ENCODE results near the gene PTPN23. TPM values are rescaled to one million over a fixed set of nuclear protein-coding genes. Genes with fewer than 3 reads are reported as not detected.

PTPN23 gene
- total and polyA plus RNA-seq, 2 of the 8 experiments (the other 6 are each of a cell fraction or from before 2014, with no cell fraction given): 2.9 to 46.7 TPM

- no peak overlapping the region for H3K56ac ChIP-seq (replicated peaks; ENCODE audit: insufficient read length, low read depth, low read length)
- no peak overlapping the region for H2AFZ ChIP-seq (ENCODE audit: low read length)
- H3K4ac ChIP-seq (replicated peaks; ENCODE audit: insufficient read length, low read depth, low read length): no peak overlapping the region
- TF ChIP-seq CBX5 (IDR thresholded peaks at IDR 0.05; ENCODE audit: low read depth, low read length): no peak
- no peak for TF ChIP-seq BACH1 (IDR thresholded peaks at IDR 0.05; ENCODE audit: low read length)
- TF ChIP-seq KDM4A (IDR thresholded peaks at IDR 0.05; ENCODE audit: low read depth, low read length, severe bottlenecking): no peak
- no peak for TF ChIP-seq MAFK (IDR thresholded peaks at IDR 0.05; ENCODE audit: low read depth, low read length)
- TF ChIP-seq RAD21 (IDR thresholded peaks at IDR 0.05 in 1 of 2, conservative IDR thresholded peaks at IDR 0.05 in 1 of 2; ENCODE audit: low read depth in 2 of 2, low read length in 2 of 2): no peak
- TF ChIP-seq CREB1 (IDR thresholded peaks at IDR 0.05): no peak
- no peak for TF ChIP-seq CBX8 (IDR thresholded peaks at IDR 0.05; ENCODE audit: borderline replicate concordance, low read depth, low read length)
- TF ChIP-seq NANOG (IDR thresholded peaks at IDR 0.05; ENCODE audit: insufficient read depth, low read depth, low read length, poor library complexity, severe bottlenecking): no peak
- TF ChIP-seq HDAC2 (IDR thresholded peaks at IDR 0.05; ENCODE audit: borderline replicate concordance in 1 of 2, low read depth in 2 of 2, low read length in 2 of 2): no peak
- peaks cover 0 to 1% of the 10 kb centered on the region in 2 experiments for H4K20me1 ChIP-seq (replicated peaks in 1 of 2; ENCODE audit: control insufficient read depth in 1 of 2, insufficient read depth in 2 of 2, low read length in 2 of 2)
- no peak overlapping the region for H2BK12ac ChIP-seq (ENCODE audit: low read depth, low read length)
- peaks cover 0 to 23% (median 8%) of the 10 kb centered on the region in 4 experiments; a peak in 4 of 8 replicates for H3K36me3 ChIP-seq (ENCODE audit: control insufficient read depth in 2 of 4, insufficient read depth in 4 of 4, low read length in 3 of 4)
- H3K9ac ChIP-seq (replicated peaks in 1 of 4; ENCODE audit: extremely low read depth in 1 of 4, low read depth in 3 of 4, low read length in 3 of 4): no peak overlapping the region
- H3K4me3 ChIP-seq (ENCODE audit: extremely low read depth in 1 of 4, insufficient read depth in 2 of 4, low read depth in 3 of 4, low read length in 4 of 4): no peak overlapping the region
- no peaks in the 10 kb centered on the region for H3K27me3 ChIP-seq (replicated peaks in 1 of 4; ENCODE audit: control insufficient read depth in 3 of 4, extremely low read depth in 1 of 4, insufficient read depth in 3 of 4, low read length in 3 of 4)
- DNase-seq (ENCODE audit: low read depth in 1 of 2, low spot score in 2 of 2) (no peak), FAIRE-seq (no peak)
- no peak overlapping the region for H3K4me2 ChIP-seq (ENCODE audit: insufficient read depth in 1 of 2, low read depth in 2 of 2, low read length in 2 of 2)
- H3K14ac ChIP-seq (ENCODE audit: insufficient read length): no peak overlapping the region
- no peak overlapping the region for H3K23ac ChIP-seq (ENCODE audit: insufficient read length)
- peak overlapping the region; percentile 57; the same call in 1 of the 2 replicates for H3K27ac ChIP-seq (ENCODE audit: low read depth, low read length)
- 83% methylated on average over 5 of the region's 5 CpGs; no CpG with 5 or more reads in 1 of the 2 experiments for WGBS, 2 experiments (ENCODE audit: extremely low coverage in 1 of 2, insufficient coverage in 1 of 2, insufficient read length in 1 of 2, insufficient replicate concordance in 2 of 2, low coverage in 1 of 2, low lambda C conversion rate in 2 of 2, missing lambda C conversion rate in 1 of 2)
- peaks cover 2 to 62% of the 10 kb centered on the region in 2 experiments; a peak in 2 of 4 replicates for H3K79me2 ChIP-seq (ENCODE audit: control insufficient read depth in 1 of 2, insufficient read depth in 2 of 2, low read length in 2 of 2)
- H2BK20ac ChIP-seq (ENCODE audit: low read length): no peak overlapping the region
- peaks cover 0 to 2% (median 0%) of the 10 kb centered on the region in 4 experiments; a peak in 2 of 7 replicates for H3K4me1 ChIP-seq (replicated peaks in 1 of 4; ENCODE audit: control insufficient read depth in 3 of 4, insufficient read depth in 4 of 4, low read length in 3 of 4)
- H3K18ac ChIP-seq (ENCODE audit: extremely low read depth, low read length): no peak overlapping the region
- no peak overlapping the region for H2BK15ac ChIP-seq (ENCODE audit: low read length)
- H3K9me3 ChIP-seq (ENCODE audit: insufficient read depth in 2 of 2, low read depth in 1 of 2, low read length in 1 of 2): no peaks in the 10 kb centered on the region
- POLR2A ChIA-PET (ENCODE audit: partially characterized antibody): interaction anchor here (1.2 kb wide), 1 partner anchor 9 kb away, joined by 4 read pairs; no protein-coding TSS in a partner anchor
- CTCF ChIA-PET (ENCODE audit: partially characterized antibody): interaction anchor here (0.5 to 2.4 kb wide), 5 partner anchors 22 to 164 kb away, joined by 3 to 10 read pairs (median 3); partner anchors contain the start of gene SCAP
- H4K8ac ChIP-seq (ENCODE audit: extremely low read depth, insufficient read depth, low read length): no peak overlapping the region
- no peak overlapping the region for H2BK120ac ChIP-seq (replicated peaks; ENCODE audit: low read depth, low read length)
- H3K79me1 ChIP-seq (ENCODE audit: low read depth, low read length): peaks cover 3% of the 10 kb centered on the region
- H4K91ac ChIP-seq (replicated peaks; ENCODE audit: insufficient read length, low read length): no peak overlapping the region
- peak overlapping the region; percentile 66; the same call in 1 of the 2 replicates for H2BK5ac ChIP-seq (ENCODE audit: low read depth, low read length)
- no peak overlapping the region for H4K5ac ChIP-seq (ENCODE audit: insufficient read length, low read depth, low read length)
- no peaks in the 10 kb centered on the region; the same call in 1 of the 2 replicates for H3K23me2 ChIP-seq (ENCODE audit: low read depth, low read length)
- no peak overlapping the region for H2AK5ac ChIP-seq (ENCODE audit: low read depth, low read length)
Measured at GRCh38 chr3:47443611-47443995, 62.8 kb downstream of the PTPN23 start.
